Psoas muscle (tissue), 8 donors: ENCODE measurements around the gene CDHR3. TPM values are rescaled to one million over a fixed set of nuclear protein-coding genes. Genes with fewer than 3 reads are reported as not detected.

Experiments used
- ATAC-seq, 4 donors: fragments of 200-7000 bp; cut with Tn5 transposase; one replicate each; pipeline ENCODE4 v1.9.1; 2020; ENCODE audit warnings: moderate library complexity in 3 of 4, mild to moderate bottlenecking in 2 of 4
- DNase-seq, 2 donors: peaks; one replicate each; pipeline ENCODE4 v3.0.0-alpha.2; 2020
- H3K27ac ChIP-seq: fragments of 200-600 bp; one replicate; pipeline ENCODE4 v1.8.0; 2022
- H3K27me3 ChIP-seq, 3 donors: fragments of 200-600 bp in 1 of 3; one replicate each; pipeline versions ENCODE4 v1.6.1 to v1.8.0; 2013 to 2022; ENCODE audit warnings: low read length in 2 of 3, mild to moderate bottlenecking in 2 of 3, moderate library complexity in 1 of 3; ENCODE audit not compliant: insufficient read depth in 3 of 3
- H3K36me3 ChIP-seq, 2 donors: fragments of 200-600 bp in 1 of 2; one replicate each; pipeline versions ENCODE4 v1.6.1 to v1.8.0; 2013 to 2022; ENCODE audit warnings: low read depth in 1 of 2, mild to moderate bottlenecking in 1 of 2, moderate library complexity in 1 of 2; ENCODE audit not compliant: insufficient read depth in 1 of 2
- H3K4me1 ChIP-seq: fragments of 200-600 bp; one replicate; pipeline ENCODE4 v1.8.0; 2022
- H3K4me3 ChIP-seq: fragments of 200-600 bp; one replicate; pipeline ENCODE4 v1.8.0; 2022; ENCODE audit warnings: mild to moderate bottlenecking
- H3K9me3 ChIP-seq: fragments of 200-600 bp; one replicate; pipeline ENCODE4 v1.8.0; 2022
- WGBS, 3 donors: extraction: QIAGEN DNeasy Blood & Tissue Kit; methylation state at CpG; one replicate each; pipeline versions ENCODE4 v1.1.6 to v1.1.7; 2013; 5-methylcytosine and 5-hydroxymethylcytosine counted together
- intact Hi-C, 2 donors: fragments of 100-400 bp; cut with DNase I; formaldehyde crosslinking; loops; one replicate each; pipeline versions ENCODE4 v1.11.0 to v1.14.2; 2022
- polyA plus RNA-seq, 3 donors: library from polyadenylated mRNA; stranded (reverse); fragments of 200-250 nt; gene quantifications; one replicate each; pipeline ENCODE4 v1.2.3, GENCODE V29; 2013
- total RNA-seq, 4 donors: library from RNA; stranded (reverse); fragmentation: NEBNext Ultra II Directional in 2 of 4; extraction: Animal tissue kit (Norgen Biotek cat#: 25700) in 2 of 4; gene quantifications; one replicate each; pipeline versions ENCODE4 v1.2.1 to v1.2.4, GENCODE V29; 2021 to 2023
- TF ChIP-seq, protein P1 (sequence below): fragments of 200-600 bp; IDR thresholded peaks from one replicate; pipeline ENCODE4 v1.8.0; 2022; ENCODE audit warnings: antibody characterized with exemption
- donor health status: healthy with polysubstance abuse.
- donor health status: DM: no; HTN: no; CAD: no; lungs with moderate emphysema.
- donor health status: Bipolar disorder and iron deficiency.
- donor health status: healthy.
- donor health status: DM: yes; HTN: yes; CAD: no.
- donor health status: DM: no; HTN: no; CAD: no.
- donor health status: DM: no; HTN: no; CAD: no.
- donor health status: DM: yes; HTN: yes; CAD: no.

CDHR3 gene
- total and polyA plus RNA-seq, 7 donors: 0.30 to 1.7 (median 0.44) TPM

DNA sequence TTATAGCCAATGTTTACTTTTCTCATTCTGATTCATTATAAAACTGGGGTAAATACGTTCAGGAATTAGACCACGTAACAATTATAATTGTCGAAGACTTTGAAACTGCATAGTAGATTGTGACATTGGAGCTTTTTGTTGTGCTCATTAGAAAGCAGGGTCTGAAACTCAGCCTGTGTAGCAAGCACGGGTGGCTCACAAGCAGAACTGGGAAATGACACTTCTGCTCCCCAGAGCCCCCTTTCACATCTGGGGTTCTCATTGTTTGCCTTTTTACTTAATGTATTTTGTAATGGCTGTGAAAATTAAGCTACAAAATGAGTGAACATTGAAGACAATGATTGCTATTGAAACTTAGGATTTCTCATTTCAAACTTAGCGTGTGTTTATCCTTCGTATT is 72.9 kb downstream of the CDHR3 start:
- DNase-seq (no peak), ATAC-seq (no peak)
- Histone ChIP-seq H3K4me1 (peaks cover 8% of the 10 kb centered on the region), H3K36me3 (no peaks in the 10 kb centered on the region), H3K4me3 (no peak overlapping the region), H3K27ac (no peak overlapping the region), H3K27me3 (no peaks in the 10 kb centered on the region), H3K9me3 (no peaks in the 10 kb centered on the region)
- TF ChIP-seq, protein P1, sequence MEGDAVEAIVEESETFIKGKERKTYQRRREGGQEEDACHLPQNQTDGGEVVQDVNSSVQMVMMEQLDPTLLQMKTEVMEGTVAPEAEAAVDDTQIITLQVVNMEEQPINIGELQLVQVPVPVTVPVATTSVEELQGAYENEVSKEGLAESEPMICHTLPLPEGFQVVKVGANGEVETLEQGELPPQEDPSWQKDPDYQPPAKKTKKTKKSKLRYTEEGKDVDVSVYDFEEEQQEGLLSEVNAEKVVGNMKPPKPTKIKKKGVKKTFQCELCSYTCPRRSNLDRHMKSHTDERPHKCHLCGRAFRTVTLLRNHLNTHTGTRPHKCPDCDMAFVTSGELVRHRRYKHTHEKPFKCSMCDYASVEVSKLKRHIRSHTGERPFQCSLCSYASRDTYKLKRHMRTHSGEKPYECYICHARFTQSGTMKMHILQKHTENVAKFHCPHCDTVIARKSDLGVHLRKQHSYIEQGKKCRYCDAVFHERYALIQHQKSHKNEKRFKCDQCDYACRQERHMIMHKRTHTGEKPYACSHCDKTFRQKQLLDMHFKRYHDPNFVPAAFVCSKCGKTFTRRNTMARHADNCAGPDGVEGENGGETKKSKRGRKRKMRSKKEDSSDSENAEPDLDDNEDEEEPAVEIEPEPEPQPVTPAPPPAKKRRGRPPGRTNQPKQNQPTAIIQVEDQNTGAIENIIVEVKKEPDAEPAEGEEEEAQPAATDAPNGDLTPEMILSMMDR: no peak
- intact Hi-C loops: no loop called here
- WGBS, 3 donors: 76 to 94% (median 94%) methylated on average over 6 of the region's 6 CpGs

GRCh38 chr7:106037489-106038176 is 74.6 kb downstream of the CDHR3 start:
- Histone ChIP-seq H3K9me3 (no peaks in the 10 kb centered on the region), H3K27ac (no peak overlapping the region), H3K4me3 (no peak overlapping the region), H3K36me3 (no peaks in the 10 kb centered on the region), H3K27me3 (no peaks in the 10 kb centered on the region), H3K4me1 (peaks cover 6% of the 10 kb centered on the region)
- DNase-seq (no peak), ATAC-seq (peak in 1 of 4 donors; percentile 47)
- TF ChIP-seq, protein P1: no peak
- 65 to 68% (median 65%) methylated on average over 7 of the region's 7 CpGs for WGBS, 3 donors
- intact Hi-C loops: no loop called here

DNA sequence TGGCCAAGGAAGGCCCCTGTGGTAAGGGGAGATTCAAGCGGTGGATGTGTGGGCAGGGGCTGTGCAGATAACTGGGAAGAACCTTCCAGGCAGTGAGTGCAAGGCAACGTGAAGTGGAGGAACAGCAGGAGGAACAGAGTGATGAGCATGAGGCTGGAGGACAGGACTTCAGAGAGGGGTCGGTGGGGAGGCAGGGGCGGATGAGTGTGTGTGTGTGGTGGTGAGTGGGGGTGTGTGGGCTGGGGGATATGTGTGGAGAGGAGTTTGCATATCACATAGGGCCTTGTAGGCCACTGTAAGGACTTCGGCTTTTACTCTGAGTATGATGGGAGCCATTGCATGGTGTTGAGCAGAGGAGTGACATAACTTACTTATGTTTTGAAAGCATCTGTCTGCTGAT is 75.2 kb downstream of the CDHR3 start:
- Histone ChIP-seq H3K27me3 (no peaks in the 10 kb centered on the region), H3K4me3 (no peak overlapping the region), H3K27ac (no peak overlapping the region), H3K36me3 (no peaks in the 10 kb centered on the region), H3K9me3 (no peaks in the 10 kb centered on the region), H3K4me1 (peaks cover 10% of the 10 kb centered on the region)
- ATAC-seq: no peak
- intact Hi-C loops: no loop called here
- WGBS, 3 donors: 91 to 97% (median 93%) methylated on average over 5 of the region's 5 CpGs
- DNase-seq: no peak
- TF ChIP-seq, protein P1: no peak

DNA sequence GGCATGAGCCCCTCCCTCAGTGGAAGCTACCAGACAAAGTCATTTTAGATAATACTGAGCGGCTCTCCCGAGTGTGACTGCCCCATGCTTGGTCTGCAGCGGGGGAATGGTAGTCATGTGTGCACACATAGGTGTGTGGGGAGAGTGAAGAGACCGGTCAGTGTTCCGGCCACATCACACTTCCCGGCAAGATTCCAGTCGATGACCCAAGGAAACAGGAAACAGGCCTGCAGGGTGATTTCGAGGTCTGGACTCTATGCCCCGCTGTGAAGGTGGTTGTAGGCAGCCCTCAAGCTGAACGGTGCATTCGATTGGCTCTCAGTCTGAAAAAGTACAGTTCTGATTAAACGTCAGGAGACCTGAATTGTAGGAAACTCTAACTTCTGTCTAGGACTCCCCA is 75.9 kb downstream of the CDHR3 start:
- Histone ChIP-seq H3K27me3 (no peaks in the 10 kb centered on the region), H3K9me3 (no peaks in the 10 kb centered on the region), H3K36me3 (no peaks in the 10 kb centered on the region), H3K4me3 (no peak overlapping the region), H3K4me1 (peaks cover 10% of the 10 kb centered on the region), H3K27ac (no peak overlapping the region)
- DNase-seq (no peak), ATAC-seq (no peak)
- TF ChIP-seq, protein P1: no peak
- intact Hi-C loops: no loop called here
- 75 to 77% (median 76%) methylated on average over 12 of the region's 12 CpGs for WGBS, 3 donors
